Stimulated activated CD8-positive, alpha-beta memory T cell treated with anti-CD3 and anti-CD28 coated beads, Interleukin-15, amount 100 ng/mL, for 4 hours (primary cell): ENCODE results near the gene WWOX.

Experiments used
- DNase-seq, 2 donors: peaks; one replicate each; pipeline ENCODE4 v3.0.0-alpha.2; 2020; ENCODE audit warnings: low read depth in 2 of 2

The WWOX gene

DNA sequence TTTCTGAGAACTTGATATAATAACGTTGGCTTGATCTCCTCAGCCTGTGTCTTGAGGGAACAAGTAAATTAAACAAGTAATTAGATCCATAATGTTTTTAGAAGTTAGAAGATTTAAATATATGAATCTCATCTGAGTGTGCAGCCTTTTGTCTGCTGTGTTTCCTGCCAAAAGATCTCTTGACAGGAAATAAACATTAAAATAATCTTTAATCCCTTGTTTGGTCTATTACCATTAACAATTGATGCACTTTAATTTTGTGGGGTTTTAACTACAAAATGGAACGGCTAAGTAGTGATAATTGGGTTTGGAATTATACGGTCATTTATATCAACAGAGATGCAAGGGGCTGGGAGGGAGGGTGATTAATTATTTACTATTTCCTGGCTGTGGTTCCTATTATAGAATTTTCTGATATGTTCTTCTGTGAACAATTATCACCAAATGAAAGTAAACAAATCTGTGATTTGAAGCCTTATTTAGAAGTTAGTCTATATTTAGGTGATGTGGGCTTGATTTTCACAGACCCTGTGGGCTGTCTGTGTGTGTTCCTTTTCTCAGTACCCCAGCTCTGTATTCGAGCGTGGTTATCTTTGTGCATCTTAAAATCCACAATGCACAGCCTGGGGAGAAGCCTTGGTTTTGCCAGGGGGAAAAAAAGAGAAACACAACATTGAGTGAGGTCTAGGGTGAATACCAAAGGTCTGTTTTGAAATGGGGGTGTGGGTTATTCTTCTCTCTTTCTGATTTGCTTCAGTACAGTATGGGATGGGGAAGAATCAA is 556.1 kb downstream of the WWOX start:
- no peak for DNase-seq

DNA sequence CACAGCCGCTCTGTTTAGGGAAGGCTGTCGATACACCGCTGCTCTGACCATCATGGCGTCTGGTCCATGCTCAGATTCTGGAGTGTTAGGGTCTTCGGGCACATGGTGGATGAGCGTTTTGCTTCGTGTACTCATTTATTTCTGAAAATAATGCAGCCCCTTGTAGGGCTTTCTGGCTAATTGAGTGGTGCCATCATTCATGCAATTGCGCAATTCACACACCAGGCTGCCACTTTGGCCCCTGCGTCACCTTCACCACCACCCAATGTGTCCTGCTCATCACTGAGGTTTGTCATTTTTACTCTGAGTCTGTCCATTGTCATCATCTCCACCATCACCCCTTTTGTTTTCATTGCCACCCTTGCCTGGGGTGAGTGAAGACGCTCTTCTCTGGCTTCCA is 557.4 kb downstream of the WWOX start:
- DNase-seq, result no peak

DNA sequence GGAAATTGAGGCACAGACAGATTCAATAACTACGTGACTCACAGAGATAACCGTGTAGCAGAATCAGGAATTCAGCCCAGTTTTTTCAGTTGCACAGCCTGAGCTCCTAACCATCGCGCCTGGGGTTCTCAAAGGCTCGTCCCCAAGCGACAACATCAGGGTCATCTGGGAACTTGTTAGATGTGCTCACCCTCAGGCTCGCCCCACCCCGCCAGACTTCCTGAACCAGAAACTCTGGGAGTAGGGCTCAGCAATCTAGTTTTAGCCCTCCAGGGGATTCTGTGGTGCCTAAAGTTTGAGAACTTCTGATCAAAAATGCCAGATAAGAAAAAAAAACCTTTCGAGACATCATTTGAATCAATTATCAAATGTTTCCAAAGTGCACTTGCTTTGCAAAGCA is 559.8 kb downstream of the WWOX start:
- no peak for DNase-seq

DNA sequence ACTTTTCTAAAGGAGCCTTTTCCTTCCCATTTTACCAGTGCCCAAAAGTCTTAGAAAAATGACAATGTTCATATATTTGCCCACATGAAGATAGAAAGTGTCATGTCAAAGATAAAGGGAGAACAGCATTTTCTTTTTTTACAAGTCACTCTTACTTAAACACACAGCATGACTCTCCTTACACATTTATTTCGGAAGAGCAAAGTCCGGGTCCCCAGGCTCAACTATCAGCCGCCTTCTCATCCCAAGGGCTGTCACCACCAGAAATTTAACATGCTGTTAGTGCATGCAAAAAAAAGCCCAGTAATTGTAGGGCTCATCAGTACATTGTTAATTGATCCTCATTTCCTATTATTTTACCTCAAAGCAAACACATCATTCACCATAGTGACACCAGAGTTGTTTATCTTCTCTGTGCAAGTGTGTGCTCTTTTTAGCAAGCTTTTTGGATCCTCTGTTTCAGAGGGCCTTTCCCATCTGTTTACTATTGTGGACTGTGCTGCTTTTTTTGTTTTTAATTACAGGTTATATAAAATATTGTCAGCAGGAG is 560.3 kb downstream of the WWOX start:
- DNase-seq, result no peak

DNA sequence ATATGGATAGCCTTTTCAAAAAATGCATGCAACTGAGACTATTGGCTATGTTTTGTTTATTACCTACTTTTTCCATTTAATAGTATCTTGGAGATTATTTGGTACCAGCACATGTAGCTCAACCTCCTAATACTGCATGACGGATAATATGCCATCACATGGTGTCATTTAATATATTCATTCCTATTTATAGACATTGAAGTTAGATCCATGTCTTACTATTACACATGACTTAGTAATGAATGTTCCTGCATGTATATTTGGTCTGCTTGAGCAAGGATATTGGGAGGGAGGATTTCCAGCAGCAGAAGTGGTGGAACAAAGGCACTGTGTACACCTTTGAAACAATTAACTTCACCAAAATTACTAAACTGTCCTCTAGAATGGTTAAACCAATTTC is 561.3 kb downstream of the WWOX start:
- DNase-seq, result no peak

DNA sequence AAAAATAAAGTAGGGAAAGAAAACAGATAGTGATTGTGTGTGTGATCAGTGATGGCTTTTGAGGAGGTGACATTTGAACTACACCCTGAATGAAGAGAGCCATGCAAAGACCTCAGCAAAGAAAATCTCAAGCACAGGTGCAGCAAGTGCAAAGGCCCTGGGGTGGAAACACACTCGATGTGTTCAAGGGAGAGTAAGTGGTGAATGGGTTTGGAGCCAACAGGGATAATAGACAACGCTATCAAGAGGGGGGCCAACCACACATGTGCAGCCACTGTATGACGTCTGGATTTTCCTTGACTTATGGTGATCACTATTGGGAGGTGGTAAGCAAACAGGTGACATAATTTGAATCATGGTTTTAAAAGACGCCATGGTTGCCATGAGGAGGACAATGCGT is 564.2 kb downstream of the WWOX start:
- no peak for DNase-seq

DNA sequence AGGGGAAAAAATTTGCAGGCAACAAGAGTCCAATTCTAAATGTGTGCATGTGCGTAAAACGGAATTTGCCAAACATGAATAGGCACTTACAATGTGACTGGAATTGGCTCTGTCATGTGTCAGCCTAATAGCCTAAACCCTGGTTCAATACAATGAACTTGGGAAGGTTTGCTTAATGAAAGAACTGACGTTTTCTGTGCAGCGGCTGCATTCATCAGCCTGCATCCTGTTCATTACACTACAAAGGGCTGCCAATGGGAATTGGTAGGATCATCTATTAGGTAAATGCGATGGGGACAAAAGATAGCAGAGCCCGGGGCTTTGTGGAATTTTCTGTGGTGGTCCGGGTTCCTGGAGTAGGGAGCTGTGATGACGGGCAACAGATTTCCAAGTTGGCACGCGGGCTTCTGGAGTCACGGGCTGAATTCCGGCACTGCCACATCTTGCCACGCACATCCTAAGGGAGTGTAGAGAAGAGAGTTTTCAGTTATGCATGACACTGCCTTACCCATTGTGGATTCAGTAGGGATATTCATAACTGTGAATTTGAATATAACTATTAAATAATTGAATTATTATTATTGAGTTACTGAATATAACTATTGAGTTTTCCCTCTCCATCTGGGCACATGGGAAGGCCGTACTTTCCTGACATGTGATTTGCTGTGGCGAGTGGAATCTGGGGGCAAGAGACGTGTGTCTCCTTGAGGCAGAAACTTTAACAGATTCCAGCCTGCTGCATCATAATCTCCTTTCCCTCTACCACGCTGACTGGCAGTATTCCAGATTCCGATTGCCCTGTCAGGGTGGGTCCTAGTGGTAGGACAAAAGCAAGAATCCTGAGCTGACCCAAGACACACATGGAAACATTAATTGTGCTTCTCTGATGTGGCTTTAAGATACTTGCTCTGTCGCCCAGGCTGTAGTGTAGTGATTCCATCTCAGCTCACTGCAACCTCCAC is 565.6 kb downstream of the WWOX start:
- DNase-seq, result no peak

DNA sequence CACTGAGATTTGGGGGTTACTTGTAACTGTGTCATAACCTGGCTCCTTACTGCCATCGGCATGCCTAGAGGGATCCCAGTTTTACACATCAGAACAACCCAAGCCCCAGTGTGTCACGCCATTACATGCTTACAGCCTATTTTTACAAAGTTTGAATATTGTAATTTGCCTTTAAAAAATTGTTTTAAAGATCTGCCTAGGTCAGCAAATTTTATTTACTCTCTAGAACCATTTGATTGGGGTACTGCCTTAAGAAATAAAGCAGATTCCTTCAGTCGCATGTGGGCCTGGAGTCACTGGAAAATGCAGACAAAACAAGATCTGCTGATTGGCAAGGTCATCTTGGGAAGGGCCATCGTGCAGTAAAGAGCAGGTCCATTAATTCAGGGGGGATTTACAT is 566.9 kb downstream of the WWOX start:
- no peak for DNase-seq

DNA sequence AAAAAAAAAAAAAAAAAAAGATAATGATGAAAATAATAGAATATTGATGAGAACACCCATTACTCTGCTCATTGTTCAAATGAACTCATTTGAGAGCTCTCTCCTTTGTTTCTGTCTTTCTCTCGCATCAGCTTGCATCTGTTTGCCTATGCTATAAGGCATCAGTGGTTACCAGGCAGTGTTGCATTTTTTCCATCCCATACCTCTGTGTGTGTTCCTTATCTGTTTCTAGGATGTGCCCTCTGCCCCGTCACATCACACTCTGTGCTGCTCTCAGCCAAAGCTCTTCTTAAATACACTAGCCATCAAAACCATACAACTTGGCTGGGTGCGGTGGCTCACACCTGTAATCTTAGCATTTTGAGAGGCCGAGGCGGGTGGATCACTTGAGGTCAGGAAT is 568.2 kb downstream of the WWOX start:
- DNase-seq, result no peak

DNA sequence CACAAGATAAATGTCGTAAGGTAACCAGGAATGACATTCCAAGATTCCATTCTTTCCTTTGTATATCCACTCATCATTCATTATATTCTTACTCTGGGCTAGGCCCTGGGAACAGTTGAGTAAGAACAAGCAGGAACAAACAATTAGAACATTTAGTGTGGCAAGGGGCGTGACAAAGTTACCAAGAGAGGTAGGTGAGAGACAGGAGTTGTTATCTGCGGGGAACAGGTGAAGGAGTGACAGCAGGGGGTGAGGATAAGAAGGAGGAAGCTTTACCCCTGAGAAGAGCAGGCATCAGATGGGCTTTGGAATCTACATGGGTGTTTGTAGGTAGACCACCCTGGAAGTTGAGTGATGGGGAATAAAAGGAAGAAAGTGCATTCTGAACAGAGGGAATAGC is 568.9 kb downstream of the WWOX start:
- DNase-seq, result no peak

DNA sequence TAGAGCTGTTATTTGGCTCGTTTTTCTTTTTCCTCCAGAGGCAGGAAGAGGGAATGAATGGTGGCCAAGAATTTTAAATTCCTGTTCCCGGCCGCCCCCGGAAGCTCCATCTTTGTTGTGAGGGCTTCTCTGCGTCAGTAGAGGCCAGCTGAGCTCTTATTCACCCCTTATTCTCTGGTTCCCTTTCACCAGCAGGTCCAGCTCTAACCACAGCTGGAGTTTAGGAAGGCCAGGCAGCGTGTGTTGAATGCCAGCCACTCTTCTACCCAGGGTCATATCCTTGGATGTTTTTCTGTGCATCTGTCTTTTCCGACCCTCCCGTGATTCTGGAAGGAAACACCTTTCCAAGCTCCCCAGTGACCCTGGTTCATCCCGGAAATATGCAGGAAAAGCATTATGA is 570.5 kb downstream of the WWOX start:
- DNase-seq, result no peak

DNA sequence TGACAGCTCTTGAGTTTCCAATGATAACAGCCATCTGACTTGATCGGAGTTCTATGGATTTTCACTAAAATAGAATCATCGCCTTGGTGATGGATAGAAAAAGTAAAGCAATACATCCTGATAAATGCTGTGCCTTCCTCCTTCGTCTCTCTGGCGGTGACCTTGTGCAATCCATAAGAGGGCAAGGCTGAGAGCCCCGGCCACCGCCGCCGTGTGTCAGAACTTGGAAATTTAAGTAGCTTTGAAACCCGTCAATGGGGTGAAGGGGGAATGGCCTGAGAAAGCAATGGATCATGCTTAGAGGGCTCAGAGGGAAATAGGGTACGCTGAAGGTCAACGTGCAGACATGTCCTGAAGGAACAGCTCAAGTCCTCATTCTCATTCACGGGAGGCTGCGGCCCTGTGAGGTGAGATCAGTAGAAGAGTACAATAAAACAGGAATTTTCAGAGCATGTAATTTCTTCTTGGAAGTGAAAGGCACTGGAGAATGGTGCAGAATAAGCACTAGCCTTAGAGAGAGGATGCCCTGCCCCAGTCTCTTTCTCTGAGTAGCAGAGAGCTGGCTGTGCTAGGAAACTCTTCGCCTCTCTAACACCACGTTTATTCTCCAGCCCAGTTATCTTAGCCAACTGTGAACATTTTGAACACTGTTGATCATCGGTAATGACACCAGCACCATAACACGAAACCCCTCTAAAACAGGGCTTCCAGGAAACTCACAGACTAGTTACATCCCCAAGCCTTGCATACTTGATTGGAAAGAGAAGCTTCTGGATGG is 573.5 kb downstream of the WWOX start:
- DNase-seq, result no peak

DNA sequence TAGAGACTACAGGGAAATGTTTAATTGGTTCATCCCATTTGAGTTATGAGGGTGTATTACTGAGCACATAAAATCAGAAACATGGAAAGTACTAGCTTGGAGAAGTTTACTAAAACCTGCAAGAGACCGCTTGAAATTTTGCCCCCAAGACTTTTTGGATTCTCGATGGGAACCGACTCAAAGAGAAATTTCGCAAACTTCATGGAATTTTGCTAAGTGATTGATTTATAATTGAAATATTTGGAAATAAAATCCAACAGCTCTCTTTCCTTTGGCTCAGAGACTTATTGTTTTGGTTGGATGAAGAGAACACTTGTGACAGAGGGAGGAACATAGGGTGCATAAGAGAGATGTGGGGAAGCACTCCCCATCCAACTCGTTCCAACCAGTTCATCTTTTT is 574.4 kb downstream of the WWOX start:
- no peak for DNase-seq

DNA sequence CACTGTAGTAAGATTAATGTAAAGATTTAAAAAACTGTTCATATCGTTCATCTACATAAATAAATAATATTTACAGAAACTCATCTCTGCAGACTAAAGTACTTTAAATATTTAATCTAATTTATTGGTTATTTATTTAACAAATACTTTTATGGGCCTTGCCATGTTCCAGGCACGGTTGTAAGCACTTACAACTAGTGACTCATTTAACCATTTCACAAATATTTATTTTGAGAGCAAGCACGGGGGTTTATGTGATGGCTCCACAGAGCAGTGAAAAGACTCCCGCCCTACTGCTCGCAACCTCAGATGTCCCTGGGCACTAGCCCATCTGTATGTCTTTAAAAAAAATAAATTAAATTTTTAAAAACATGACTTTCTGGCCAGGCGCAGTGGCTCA is 575.9 kb downstream of the WWOX start:
- DNase-seq, result no peak

DNA sequence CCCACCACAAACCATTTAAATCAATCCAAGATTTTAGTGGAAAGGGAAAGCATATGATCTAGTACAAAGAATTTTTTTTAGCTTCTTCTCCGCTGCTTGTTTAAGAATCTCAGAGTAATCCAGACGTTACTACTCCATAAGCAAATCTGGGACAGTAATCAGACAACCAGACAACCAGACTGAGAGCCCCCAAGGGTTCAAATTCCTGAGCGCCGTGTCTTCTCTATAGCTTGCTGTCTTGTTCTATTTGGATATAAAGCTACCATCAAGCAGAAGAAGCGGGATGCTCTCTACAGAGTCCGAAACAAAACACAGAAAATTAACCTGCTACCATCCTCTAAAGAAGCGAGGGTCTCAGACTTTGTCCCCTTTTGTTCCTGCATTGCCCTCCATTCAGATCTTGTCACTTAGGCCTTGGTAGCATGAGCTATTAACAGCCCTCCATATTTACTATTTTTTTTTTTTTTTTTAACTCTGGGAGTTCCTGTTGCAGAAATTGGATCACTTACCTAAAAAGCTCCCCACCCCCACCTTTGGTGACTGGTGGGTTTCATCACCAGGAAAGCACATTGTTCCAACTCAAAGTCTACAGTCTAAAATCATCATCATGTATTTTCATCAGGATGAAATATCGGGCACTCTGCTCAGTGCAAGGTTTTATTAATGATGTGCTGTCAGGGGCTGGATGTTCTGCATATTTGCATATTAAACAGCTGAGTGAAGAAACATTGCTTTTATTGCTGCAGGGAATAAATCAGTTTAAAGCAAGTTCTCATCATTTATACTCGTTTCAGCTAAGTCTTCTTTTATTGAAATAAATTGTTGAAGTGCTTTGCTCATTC is 576.7 kb downstream of the WWOX start:
- DNase-seq, result no peak

DNA sequence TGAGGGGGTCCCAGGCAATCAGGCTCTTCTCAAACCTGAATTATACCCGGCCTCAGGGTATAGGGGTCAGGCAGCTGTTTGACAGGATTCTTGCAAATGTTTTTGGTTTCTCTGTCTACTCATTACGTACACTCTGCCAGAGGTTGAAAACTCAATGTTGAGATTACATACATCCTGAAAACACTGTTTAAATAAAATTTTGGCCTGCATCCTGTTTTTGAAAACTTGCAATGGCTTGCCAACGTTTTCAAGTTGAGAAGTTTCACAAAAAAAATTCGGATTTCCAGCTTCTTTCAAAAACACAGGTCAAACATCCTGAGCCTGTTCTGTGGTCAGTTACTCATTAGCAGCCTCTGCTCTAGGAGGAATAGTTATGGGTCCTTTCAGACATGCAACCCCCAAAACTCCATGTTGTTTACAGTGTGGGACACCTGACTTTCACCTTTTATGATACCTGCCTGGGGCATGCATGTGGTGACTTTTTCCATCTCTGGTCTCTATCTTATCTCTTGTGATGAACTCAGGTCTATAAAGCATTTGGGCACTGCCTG is 577.8 kb downstream of the WWOX start:
- DNase-seq, result no peak

DNA sequence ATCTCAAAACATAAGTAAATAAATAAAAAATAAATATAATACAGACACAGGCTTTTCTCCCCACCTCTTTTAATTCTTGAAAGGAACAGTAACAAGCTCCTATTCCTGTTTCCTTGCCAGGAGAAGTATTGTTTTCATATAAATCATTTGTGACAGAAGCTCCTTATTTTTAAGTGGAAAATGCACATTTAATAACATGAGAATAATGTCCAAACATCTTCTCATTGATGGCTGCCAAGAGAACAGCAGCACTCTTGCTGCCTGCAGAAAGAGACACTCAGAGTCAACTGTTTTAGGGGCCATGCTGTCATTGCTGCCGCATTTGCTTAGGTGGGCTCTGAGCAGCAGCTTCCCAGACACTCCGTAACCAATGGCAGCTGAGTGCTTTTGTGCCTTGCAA is 580.1 kb downstream of the WWOX start:
- DNase-seq, result no peak

DNA sequence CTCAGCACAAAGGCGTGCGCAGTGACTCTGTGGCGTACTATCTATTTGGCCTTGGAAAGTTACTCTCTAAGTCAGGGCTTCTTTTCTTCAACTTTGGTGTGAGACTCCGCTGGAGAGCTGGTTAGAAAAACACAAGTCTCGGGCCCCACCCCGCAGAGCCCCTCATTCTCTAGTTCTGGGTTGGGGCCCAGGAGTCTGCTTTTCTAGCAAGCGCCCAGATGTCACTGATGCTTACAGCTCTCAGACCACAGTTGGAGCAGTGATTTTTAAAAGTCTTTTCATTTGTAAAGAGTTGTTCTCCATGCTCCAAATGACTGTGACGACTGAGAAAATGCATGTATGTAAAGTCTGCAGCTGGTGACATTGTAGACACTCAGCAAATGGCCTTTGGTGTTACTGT is 582.3 kb downstream of the WWOX start:
- DNase-seq, result no peak

DNA sequence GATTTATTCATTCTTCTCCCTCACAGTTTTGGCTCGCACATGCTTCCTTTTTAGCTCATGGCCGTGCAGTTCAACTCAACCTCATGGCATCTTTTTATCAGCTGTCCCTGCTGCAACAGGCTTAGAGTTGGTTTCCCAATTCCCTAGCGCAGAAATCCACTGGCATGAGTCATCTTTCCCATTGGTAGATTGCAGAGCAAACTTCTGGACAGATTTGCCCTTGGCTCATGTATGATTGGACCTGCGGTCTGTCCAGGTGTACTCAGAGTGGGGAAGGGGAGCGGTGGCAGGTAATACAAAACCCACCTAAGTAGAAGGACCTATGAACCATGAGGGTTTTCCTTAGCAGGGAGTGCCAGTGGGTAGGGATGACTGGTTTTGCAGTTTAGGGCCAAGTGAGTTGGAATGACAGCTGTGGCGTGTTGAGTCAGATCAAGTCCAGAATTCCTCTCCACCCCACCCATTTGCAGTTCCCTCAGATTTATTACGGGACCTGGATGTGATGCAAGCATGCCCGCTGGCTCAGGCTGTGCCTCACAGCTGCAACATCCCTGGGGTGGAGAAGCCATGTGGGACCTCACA is 584.7 kb downstream of the WWOX start:
- no peak for DNase-seq

DNA sequence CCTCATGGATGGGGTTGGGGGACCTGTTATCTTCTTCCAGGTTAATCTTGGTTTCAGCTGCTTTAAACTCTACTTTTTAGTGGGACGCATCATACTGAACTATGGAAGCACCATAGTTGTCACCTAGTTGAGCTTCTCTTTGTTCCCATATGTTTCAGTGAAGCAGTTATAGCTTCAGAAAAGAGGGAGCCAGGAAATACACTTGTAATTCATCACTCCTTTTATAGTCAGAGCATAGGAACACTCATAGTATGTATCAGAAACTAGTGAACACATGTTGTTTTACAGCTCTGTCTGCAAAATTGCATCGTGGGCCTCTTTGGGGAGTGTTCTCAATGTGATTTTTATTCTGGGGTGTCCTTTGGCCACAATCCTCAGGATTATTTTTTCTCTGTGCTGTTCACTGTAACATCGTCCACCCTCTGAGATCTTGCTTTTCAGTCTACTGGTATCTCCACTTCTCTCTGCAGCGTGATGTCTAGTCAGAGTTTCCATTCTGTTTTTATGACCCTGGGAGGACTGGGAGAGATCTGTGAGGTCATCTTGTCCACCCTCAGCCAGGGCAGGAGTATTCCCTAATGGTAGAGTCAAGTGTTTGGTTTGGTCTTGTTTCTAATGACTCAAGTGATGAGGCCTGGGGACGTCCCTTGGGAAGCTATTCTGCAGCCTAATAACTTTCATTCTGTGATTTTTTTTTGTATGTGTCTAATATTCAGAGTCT is 585.4 kb downstream of the WWOX start:
- no peak for DNase-seq
